Activated CD8-positive, alpha-beta memory T cell treated with anti-CD3 and anti-CD28 coated beads for 48 hours (primary cell): ENCODE results near the gene CXXC5.
A peak's percentile ranks its signal among the peaks of the same experiment; 100 is the strongest.

Source experiments
- DNase-seq, 3 experiments: peaks; one replicate each; pipeline ENCODE4 v3.0.0-alpha.2; 2020; ENCODE audit warnings: low read depth in 2 of 3, low spot score in 2 of 3

CXXC5 gene

GRCh38 chr5:139664727-139665351, 16.7 kb downstream of the CXXC5 start:
- no peak for DNase-seq

GRCh38 chr5:139665626-139666025, 17.5 kb downstream of the CXXC5 start:
- no peak for DNase-seq

GRCh38 chr5:139666551-139666950, 18.4 kb downstream of the CXXC5 start:
- DNase-seq = no peak

- DNase-seq = no peak
Observed at GRCh38 chr5:139667001-139667729, 19.0 kb downstream of the CXXC5 start.

- DNase-seq = no peak
Observed at GRCh38 chr5:139667730-139668063, 19.5 kb downstream of the CXXC5 start.

- peak in 1 of 3 experiments; percentile 29 for DNase-seq
Observed at GRCh38 chr5:139668064-139668880, 20.1 kb downstream of the CXXC5 start.

GRCh38 chr5:139668924-139669661, 20.9 kb downstream of the CXXC5 start:
- DNase-seq = no peak

GRCh38 chr5:139669662-139670368, 21.7 kb downstream of the CXXC5 start:
- peak in 1 of 3 experiments; percentile 20 for DNase-seq

GRCh38 chr5:139670369-139671095, 22.4 kb downstream of the CXXC5 start:
- peak in 1 of 3 experiments; percentile 24 for DNase-seq

- no peak for DNase-seq
Observed at GRCh38 chr5:139671096-139671841, 23.1 kb downstream of the CXXC5 start.

- no peak for DNase-seq
Observed at GRCh38 chr5:139675213-139675612, 27.1 kb downstream of the CXXC5 start.

- no peak for DNase-seq
Observed at GRCh38 chr5:139675825-139676224, 27.7 kb downstream of the CXXC5 start.

- DNase-seq = no peak
Observed at GRCh38 chr5:139676406-139676805, 28.3 kb downstream of the CXXC5 start.

GRCh38 chr5:139676951-139677735, 29.0 kb downstream of the CXXC5 start:
- DNase-seq = no peak

GRCh38 chr5:139677736-139678613, 29.8 kb downstream of the CXXC5 start:
- DNase-seq = no peak

GRCh38 chr5:139678751-139679750, 30.9 kb downstream of the CXXC5 start:
- DNase-seq = no peak
